Nephron (organoid): Measurements from ENCODE around the gene PKMYT1.

Source experiments
- H3K27ac Mint-ChIP-seq, 3 experiments: 2 replicates each; pipeline ENCODE4 v1.8.0; 2020; ENCODE audit warnings: mixed read lengths in 3 of 3, mild to moderate bottlenecking in 2 of 3, moderate library complexity in 1 of 3
- H3K27me3 Mint-ChIP-seq: 2 replicates; pipeline ENCODE4 v1.8.0; 2021; ENCODE audit warnings: low read depth, mild to moderate bottlenecking, moderate library complexity, mixed read lengths
- H3K36me3 Mint-ChIP-seq: 2 replicates; pipeline ENCODE4 v1.8.0; 2020; ENCODE audit warnings: low read depth, mixed read lengths
- H3K4me1 Mint-ChIP-seq: 2 replicates; pipeline ENCODE4 v1.8.0; 2020; ENCODE audit warnings: mixed read lengths
- H3K4me3 Mint-ChIP-seq, 3 experiments: 2 replicates each; pipeline ENCODE4 v1.8.0; 2020; ENCODE audit warnings: mild to moderate bottlenecking in 3 of 3, mixed read lengths in 3 of 3, moderate library complexity in 2 of 3
- H3K9me3 Mint-ChIP-seq: 2 replicates; pipeline ENCODE4 v1.8.0; 2020; ENCODE audit warnings: mixed read lengths
- TF ChIP-seq, protein P1 (sequence below), 3 experiments: fragments of 200-600 bp; sonication (generic); IDR thresholded peaks; one replicate each; pipeline ENCODE4 v1.5.0; 2021; ENCODE audit warnings: antibody characterized with exemption in 3 of 3; ENCODE audit not compliant: unreplicated experiment in 3 of 3

PKMYT1 gene

DNA sequence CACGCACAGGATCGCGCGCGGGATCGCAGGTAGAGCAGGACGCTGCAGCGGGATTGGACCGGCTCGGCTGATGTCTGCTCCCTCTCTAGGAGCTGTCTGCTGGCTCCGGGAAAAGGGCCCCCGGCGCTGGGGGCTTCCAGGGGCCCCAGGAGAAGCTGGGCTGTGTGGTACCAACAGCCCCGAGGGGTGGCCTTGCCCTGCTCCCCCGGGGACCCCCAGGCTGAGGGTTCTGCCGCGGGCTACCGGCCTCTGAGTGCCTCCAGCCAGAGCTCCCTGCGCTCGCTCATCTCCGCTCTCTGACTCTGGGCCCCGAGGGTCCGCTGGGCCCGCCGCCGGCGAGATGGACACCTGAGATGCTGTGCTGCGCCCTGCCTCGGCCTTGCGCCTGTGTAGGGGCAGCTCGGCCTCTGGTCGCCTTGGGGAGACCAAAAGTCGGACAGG lies 12.5 kb downstream of the PKMYT1 start:
- Mint-ChIP-seq H3K4me1 (peaks cover 18% of the 10 kb centered on the region), H3K36me3 (no peaks in the 10 kb centered on the region), H3K4me3 (peak overlapping the region; percentile 80 to 87 (median 85)), H3K27ac (no peak overlapping the region), H3K9me3 (no peaks in the 10 kb centered on the region), H3K27me3 (peaks cover 31% of the 10 kb centered on the region)
- TF ChIP-seq, protein P1, sequence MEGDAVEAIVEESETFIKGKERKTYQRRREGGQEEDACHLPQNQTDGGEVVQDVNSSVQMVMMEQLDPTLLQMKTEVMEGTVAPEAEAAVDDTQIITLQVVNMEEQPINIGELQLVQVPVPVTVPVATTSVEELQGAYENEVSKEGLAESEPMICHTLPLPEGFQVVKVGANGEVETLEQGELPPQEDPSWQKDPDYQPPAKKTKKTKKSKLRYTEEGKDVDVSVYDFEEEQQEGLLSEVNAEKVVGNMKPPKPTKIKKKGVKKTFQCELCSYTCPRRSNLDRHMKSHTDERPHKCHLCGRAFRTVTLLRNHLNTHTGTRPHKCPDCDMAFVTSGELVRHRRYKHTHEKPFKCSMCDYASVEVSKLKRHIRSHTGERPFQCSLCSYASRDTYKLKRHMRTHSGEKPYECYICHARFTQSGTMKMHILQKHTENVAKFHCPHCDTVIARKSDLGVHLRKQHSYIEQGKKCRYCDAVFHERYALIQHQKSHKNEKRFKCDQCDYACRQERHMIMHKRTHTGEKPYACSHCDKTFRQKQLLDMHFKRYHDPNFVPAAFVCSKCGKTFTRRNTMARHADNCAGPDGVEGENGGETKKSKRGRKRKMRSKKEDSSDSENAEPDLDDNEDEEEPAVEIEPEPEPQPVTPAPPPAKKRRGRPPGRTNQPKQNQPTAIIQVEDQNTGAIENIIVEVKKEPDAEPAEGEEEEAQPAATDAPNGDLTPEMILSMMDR (IDR thresholded peaks at IDR 0.05; ENCODE audit: unreplicated experiment in 3 of 3) = no peak

DNA sequence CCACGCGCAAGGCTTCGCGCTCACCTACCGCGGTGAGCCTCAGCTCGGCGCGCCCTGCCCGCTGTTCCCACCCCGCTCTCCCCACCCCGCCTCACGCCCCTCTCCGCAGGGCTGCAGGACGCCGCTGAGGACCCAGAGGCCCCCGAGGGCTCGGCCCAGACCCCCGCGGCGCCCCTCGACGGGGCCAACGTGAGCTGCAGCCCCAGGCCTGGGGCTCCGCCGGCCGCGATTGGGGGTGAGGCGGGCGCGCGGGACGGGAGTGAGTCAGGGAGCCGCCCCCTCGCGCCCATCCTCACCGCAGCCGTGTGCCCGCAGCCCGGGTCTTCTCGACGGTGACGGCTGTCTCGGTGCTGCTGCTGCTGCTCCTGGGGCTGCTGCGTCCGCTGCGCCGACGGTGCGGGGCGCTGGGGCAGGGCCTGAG lies 13.0 kb downstream of the PKMYT1 start:
- Mint-ChIP-seq H3K27me3 (peaks cover 31% of the 10 kb centered on the region), H3K4me3 (no peak overlapping the region), H3K27ac (no peak overlapping the region), H3K9me3 (no peaks in the 10 kb centered on the region), H3K36me3 (no peaks in the 10 kb centered on the region), H3K4me1 (peaks cover 12% of the 10 kb centered on the region)
- TF ChIP-seq, protein P1 (IDR thresholded peaks at IDR 0.05; ENCODE audit: unreplicated experiment in 3 of 3) = no peak

DNA sequence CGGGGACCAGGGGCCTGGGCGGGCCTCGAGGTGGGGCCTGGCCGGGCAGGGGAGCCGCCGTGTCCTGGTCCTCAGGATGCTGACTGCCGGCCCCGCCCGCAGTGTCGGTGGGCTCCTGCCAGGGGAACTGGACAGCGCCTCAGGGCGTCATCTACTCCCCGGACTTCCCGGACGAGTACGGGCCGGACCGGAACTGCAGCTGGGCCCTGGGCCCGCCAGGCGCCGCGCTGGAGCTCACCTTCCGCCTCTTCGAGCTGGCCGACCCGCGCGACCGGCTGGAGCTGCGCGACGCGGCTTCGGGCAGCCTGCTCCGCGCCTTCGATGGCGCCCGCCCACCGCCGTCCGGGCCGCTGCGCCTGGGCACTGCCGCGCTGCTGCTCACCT lies 13.4 kb downstream of the PKMYT1 start:
- peaks cover 35% of the 10 kb centered on the region for H3K27me3 Mint-ChIP-seq
- H3K4me1 Mint-ChIP-seq = peaks cover 8% of the 10 kb centered on the region
- no peaks in the 10 kb centered on the region for H3K36me3 Mint-ChIP-seq
- H3K9me3 Mint-ChIP-seq = no peaks in the 10 kb centered on the region
- no peak overlapping the region for H3K27ac Mint-ChIP-seq
- H3K4me3 Mint-ChIP-seq = no peak overlapping the region
- TF ChIP-seq, protein P1 (IDR thresholded peaks at IDR 0.05; ENCODE audit: unreplicated experiment in 3 of 3) = no peak

DNA sequence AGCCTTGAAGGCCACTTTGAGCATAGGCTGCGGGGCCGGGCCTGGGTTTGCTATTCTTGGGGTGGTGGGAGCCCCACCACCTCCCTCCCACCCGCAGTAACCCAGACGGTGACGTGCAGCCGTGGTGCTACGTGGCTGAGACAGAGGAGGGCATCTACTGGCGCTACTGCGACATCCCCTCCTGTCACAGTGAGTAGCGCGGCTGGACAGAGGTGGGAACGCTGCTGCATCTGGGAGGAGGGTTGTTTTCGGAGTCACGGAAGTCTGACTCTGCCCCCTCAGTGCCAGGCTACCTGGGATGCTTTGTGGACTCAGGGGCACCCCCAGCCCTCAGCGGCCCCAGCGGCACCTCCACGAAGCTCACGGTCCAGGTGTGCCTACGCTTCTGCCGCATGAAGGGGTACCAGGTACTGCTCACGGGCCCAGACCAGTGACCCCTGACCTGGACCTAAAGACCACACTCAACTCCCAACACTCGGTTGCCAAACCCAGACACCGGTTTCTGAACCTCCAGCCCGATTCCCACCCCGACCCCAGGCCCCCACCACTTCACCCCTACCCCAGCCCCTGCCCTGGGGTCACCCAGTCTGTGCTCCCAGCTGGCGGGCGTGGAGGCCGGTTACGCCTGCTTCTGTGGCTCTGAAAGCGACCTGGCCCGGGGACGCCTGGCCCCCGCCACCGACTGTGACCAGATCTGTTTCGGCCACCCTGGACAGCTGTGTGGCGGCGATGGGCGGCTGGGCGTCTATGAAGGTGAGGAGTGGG lies 14.0 kb downstream of the PKMYT1 start:
- H3K4me3 Mint-ChIP-seq = peak overlapping the region; percentile 61 to 95 (median 77)
- no peaks in the 10 kb centered on the region for H3K9me3 Mint-ChIP-seq
- peaks cover 38% of the 10 kb centered on the region for H3K27me3 Mint-ChIP-seq
- no peaks in the 10 kb centered on the region for H3K36me3 Mint-ChIP-seq
- peaks cover 8% of the 10 kb centered on the region for H3K4me1 Mint-ChIP-seq
- no peak overlapping the region for H3K27ac Mint-ChIP-seq
- TF ChIP-seq, protein P1 (IDR thresholded peaks at IDR 0.05; ENCODE audit: unreplicated experiment in 3 of 3) = no peak

DNA sequence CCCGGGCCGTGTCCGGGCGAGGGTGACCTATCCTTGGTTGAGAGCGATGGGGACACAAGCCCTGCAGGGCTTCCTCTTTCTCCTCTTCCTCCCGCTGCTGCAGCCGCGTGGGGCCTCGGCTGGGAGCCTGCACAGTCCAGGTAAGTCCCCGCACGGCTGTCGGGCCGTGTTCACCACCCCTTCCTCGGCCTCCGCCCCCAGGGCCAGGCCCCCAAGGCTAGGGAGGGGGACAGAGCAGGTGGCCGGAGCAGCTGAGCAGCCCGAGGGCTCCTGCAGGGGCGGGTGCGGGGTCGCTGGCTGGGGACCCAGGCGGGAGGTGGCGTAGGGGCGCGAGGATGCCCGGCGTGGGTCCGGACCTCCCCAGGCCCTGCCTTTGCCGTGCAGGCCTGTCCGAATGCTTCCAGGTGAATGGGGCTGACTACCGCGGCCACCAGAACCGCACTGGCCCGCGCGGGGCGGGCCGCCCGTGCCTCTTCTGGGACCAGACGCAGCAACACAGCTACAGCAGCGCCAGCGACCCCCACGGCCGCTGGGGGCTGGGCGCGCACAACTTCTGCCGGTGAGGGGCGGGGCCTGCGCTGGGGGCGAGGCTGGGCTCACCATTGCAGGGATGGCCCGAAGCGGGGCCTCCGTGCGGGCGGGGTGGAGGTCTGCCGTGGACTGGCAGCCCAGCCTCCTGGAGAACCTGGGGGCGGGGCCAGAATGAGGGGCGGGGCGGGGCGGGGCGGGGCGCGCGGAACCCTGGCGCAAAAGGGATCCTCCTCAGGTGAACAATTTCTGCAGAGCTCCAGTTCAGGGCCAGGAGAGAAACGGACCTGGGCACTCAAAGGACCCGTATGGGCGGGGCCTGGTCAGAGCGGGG lies 15.5 kb downstream of the PKMYT1 start:
- TF ChIP-seq, protein P1 (IDR thresholded peaks at IDR 0.05; ENCODE audit: unreplicated experiment in 3 of 3) = peak in 1 of 3 experiments; percentile 16
- Mint-ChIP-seq H3K4me3 (peak overlapping the region; percentile 77 to 95 (median 91)), H3K27ac (peak overlapping the region in 2 of 3 experiments; percentile 50 to 84), H3K36me3 (no peaks in the 10 kb centered on the region), H3K9me3 (no peaks in the 10 kb centered on the region), H3K27me3 (peaks cover 41% of the 10 kb centered on the region), H3K4me1 (peaks cover 8% of the 10 kb centered on the region)
